Keratinocyte (primary cell): ENCODE measurements around the gene CPNE4. TPM values are rescaled to one million over a fixed set of nuclear protein-coding genes. Genes with fewer than 3 reads are reported as not detected.

Experiments used
- DNase-seq: peaks from one replicate; pipeline ENCODE4 v3.0.0-alpha.2; 2011; ENCODE audit warnings: low read depth, missing footprints, low spot score
- FAIRE-seq: peaks from 2 replicates; lab custom pipeline; 2011; peaks lifted over from hg19 to GRCh38; lab: Jason Lieb, UNC
- H2AFZ ChIP-seq: 2 replicates; pipeline ENCODE4 v1.6.0; 2012; ENCODE audit warnings: low read length, control low read depth, inconsistent platforms; ENCODE audit not compliant: control insufficient read depth
- H3K27ac ChIP-seq: 2 replicates; pipeline ENCODE4 v1.5.1; 2011; ENCODE audit warnings: low read length; ENCODE audit not compliant: control insufficient read depth, insufficient read depth
- H3K27me3 ChIP-seq: 3 replicates; pipeline ENCODE4 v1.6.0; 2011; ENCODE audit warnings: low read length; ENCODE audit not compliant: control insufficient read depth, insufficient read depth; ENCODE audit errors: extremely low read depth
- H3K36me3 ChIP-seq, 2 experiments: 2 replicates in 1 of 2; 3 replicates in 1 of 2; pipeline ENCODE4 v1.5.1; 2011; ENCODE audit warnings: low read length in 2 of 2, mild to moderate bottlenecking in 1 of 2; ENCODE audit not compliant: control insufficient read depth in 2 of 2, insufficient read depth in 2 of 2; ENCODE audit errors: extremely low read depth in 1 of 2
- H3K4me1 ChIP-seq: 3 replicates; pipeline ENCODE4 v1.5.1; 2011; ENCODE audit warnings: low read length; ENCODE audit not compliant: control insufficient read depth, insufficient read depth; ENCODE audit errors: extremely low read depth
- H3K4me2 ChIP-seq: 3 replicates; pipeline ENCODE4 v1.6.0; 2011; ENCODE audit warnings: low read depth, low read length; ENCODE audit not compliant: control insufficient read depth, insufficient read depth; ENCODE audit errors: extremely low read depth
- H3K4me3 ChIP-seq, 3 experiments: fragments of 200-600 bp in 1 of 3; sonication (generic) in 1 of 3; 2 replicates in 2 of 3; 3 replicates in 1 of 3; pipeline ENCODE4 v1.5.1; 2011 to 2016; ENCODE audit warnings: low read length in 3 of 3, mild to moderate bottlenecking in 3 of 3, control low read depth in 2 of 3, inconsistent platforms in 1 of 3, low read depth in 1 of 3, mixed read lengths in 1 of 3, mixed run types in 1 of 3, moderate library complexity in 1 of 3; ENCODE audit not compliant: control insufficient read depth in 2 of 3, insufficient read depth in 2 of 3; ENCODE audit errors: extremely low read depth in 1 of 3
- H3K79me2 ChIP-seq: 2 replicates; pipeline ENCODE4 v1.6.0; 2012; ENCODE audit warnings: low read length; ENCODE audit not compliant: control insufficient read depth, insufficient read depth
- H3K9ac ChIP-seq: 3 replicates; pipeline ENCODE4 v1.6.0; 2011; ENCODE audit warnings: low read length; ENCODE audit not compliant: control insufficient read depth, insufficient read depth; ENCODE audit errors: extremely low read depth
- H3K9me1 ChIP-seq: 3 replicates; pipeline ENCODE4 v1.6.0; 2011; ENCODE audit warnings: low read length; ENCODE audit not compliant: control insufficient read depth, insufficient read depth; ENCODE audit errors: extremely low read depth
- H3K9me3 ChIP-seq: 2 replicates; pipeline ENCODE4 v1.5.1; 2012; ENCODE audit warnings: low read depth, low read length; ENCODE audit not compliant: control insufficient read depth
- H4K20me1 ChIP-seq: 3 replicates; pipeline ENCODE4 v1.6.0; 2011; ENCODE audit warnings: low read length; ENCODE audit not compliant: control insufficient read depth, insufficient read depth; ENCODE audit errors: extremely low read depth
- EZH2 ChIP-seq: IDR thresholded peaks from one replicate; pipeline ENCODE4 v1.6.1; 2012; ENCODE audit warnings: inconsistent platforms, mild to moderate bottlenecking, low read length, moderate library complexity
- dilution Hi-C: fragments of 300-500 bp; cut with MboI; formaldehyde crosslinking; loops from one replicate; pipeline ENCODE4 v1.7.0; 2020; ENCODE audit warnings: low sequenced_read_pairs; ENCODE audit not compliant: extremely low pct_ligation_motif_present
- polyA plus RNA-seq, 5 experiments: library from polyadenylated mRNA; depleted of rRNA in 3 of 5; stranded (reverse) in 3 of 5; stranded (forward) in 1 of 5; unstranded in 1 of 5; fragments of >200 nt; gene quantifications; 1 replicate in 1 of 5; 2 replicates in 3 of 5; 3 replicates in 1 of 5; pipeline versions ENCODE4 v1.2.1 to v1.2.3, GENCODE V29; 2011 to 2012; ENCODE audit warnings: missing spikeins in 2 of 5, low read depth in 1 of 5, low replicate concordance in 1 of 5
- TF ChIP-seq, protein P1 (sequence below), 3 experiments: IDR thresholded peaks in 1 of 3; conservative IDR thresholded peaks in 1 of 3; optimal IDR thresholded peaks in 1 of 3; 2 replicates in 2 of 3; 3 replicates in 1 of 3; pipeline versions ENCODE3 to v1.5.1; 2011; ENCODE audit warnings: low read length in 3 of 3, mild to moderate bottlenecking in 3 of 3, moderate library complexity in 2 of 3, control low read depth in 1 of 3, inconsistent platforms in 1 of 3; ENCODE audit not compliant: insufficient read depth in 2 of 3; ENCODE audit errors: extremely low read depth in 1 of 3

CPNE4 gene
- polyA plus RNA-seq, 1 donor (not counting 4 experiments of a cell fraction or from before 2014, with no cell fraction given) = 0.08 TPM

DNA sequence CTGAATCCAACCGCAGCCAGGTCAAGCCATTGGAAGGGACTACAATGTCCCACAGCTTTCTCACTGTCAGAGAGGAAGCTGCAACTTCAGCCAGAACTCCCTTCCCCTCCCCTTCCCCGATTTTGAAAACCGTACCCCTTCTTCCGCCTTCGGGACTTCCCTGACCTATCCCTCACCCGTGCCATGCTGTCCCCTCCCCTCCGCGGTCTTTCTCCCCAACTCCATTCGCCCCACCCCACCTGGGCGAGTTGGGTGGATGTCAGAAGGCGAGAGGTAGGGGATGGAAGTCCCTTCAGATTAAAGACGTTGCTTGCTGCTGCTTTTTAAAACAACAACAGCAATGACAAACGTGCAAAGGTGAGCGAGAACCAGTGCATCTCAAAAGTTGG, 723 bp downstream of the CPNE4 start:
- DNase-seq (no peak), FAIRE-seq (no peak)
- peaks cover 25% of the 10 kb centered on the region for H3K27me3 ChIP-seq
- H3K79me2 ChIP-seq = no peaks in the 10 kb centered on the region
- H3K36me3 ChIP-seq = no peaks in the 10 kb centered on the region
- H3K9me3 ChIP-seq = no peaks in the 10 kb centered on the region
- TF ChIP-seq, protein P1, sequence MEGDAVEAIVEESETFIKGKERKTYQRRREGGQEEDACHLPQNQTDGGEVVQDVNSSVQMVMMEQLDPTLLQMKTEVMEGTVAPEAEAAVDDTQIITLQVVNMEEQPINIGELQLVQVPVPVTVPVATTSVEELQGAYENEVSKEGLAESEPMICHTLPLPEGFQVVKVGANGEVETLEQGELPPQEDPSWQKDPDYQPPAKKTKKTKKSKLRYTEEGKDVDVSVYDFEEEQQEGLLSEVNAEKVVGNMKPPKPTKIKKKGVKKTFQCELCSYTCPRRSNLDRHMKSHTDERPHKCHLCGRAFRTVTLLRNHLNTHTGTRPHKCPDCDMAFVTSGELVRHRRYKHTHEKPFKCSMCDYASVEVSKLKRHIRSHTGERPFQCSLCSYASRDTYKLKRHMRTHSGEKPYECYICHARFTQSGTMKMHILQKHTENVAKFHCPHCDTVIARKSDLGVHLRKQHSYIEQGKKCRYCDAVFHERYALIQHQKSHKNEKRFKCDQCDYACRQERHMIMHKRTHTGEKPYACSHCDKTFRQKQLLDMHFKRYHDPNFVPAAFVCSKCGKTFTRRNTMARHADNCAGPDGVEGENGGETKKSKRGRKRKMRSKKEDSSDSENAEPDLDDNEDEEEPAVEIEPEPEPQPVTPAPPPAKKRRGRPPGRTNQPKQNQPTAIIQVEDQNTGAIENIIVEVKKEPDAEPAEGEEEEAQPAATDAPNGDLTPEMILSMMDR (optimal IDR thresholded peaks at IDR 0.05 in 1 of 3, IDR thresholded peaks at IDR 0.05 in 1 of 3, conservative IDR thresholded peaks at IDR 0.05 in 1 of 3; ENCODE audit: extremely low read depth in 1 of 3, insufficient read depth in 2 of 3, low read length in 3 of 3) = no peak
- no peak for TF ChIP-seq EZH2
- H3K27ac ChIP-seq = no peak overlapping the region
- no peak overlapping the region for H3K9ac ChIP-seq
- peak overlapping the region; percentile 74 for H3K4me2 ChIP-seq
- H2AFZ ChIP-seq = no peak overlapping the region
- dilution Hi-C loops = no loop called here
- no peaks in the 10 kb centered on the region for H4K20me1 ChIP-seq
- H3K4me3 ChIP-seq = no peak overlapping the region
- H3K4me1 ChIP-seq = peaks cover 6% of the 10 kb centered on the region
- no peaks in the 10 kb centered on the region for H3K9me1 ChIP-seq

DNA sequence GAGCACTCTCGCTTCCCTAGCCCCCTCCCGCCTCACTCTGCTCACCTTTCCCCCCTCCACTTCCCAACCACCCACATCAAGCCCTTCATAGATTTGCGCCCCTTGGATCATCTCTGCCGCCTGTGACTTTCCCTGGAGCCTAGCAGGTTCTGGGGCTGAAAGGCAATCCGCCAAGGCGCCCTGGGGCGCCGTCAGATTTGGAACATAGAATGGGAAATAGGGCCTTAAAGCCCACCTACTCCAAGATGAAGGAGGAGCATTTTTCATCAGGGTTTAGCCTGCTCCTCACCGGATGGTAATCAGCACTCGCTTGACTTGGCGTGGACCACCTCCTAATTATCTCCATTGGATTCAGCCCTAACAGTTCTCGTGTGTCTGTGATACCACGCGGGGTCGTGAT, 1.3 kb downstream of the CPNE4 start:
- no peak for DNase-seq
- Histone ChIP-seq H3K4me3 (no peak overlapping the region), H3K27ac (no peak overlapping the region), H3K27me3 (peaks cover 25% of the 10 kb centered on the region), H3K36me3 (no peaks in the 10 kb centered on the region), H3K79me2 (no peaks in the 10 kb centered on the region), H4K20me1 (no peaks in the 10 kb centered on the region), H3K9ac (no peak overlapping the region), H3K9me1 (no peaks in the 10 kb centered on the region), H3K4me1 (peaks cover 6% of the 10 kb centered on the region), H2AFZ (no peak overlapping the region), H3K4me2 (no peak overlapping the region), H3K9me3 (no peaks in the 10 kb centered on the region)
- TF ChIP-seq, protein P1 (optimal IDR thresholded peaks at IDR 0.05 in 1 of 3, IDR thresholded peaks at IDR 0.05 in 1 of 3, conservative IDR thresholded peaks at IDR 0.05 in 1 of 3; ENCODE audit: extremely low read depth in 1 of 3, insufficient read depth in 2 of 3, low read length in 3 of 3) = no peak
- no peak for TF ChIP-seq EZH2
- dilution Hi-C loops = no loop called here
- FAIRE-seq = no peak
